K562 (cell line): Measurements from ENCODE around the gene ANKH. TPM values are rescaled to one million over a fixed set of nuclear protein-coding genes. Genes with fewer than 3 reads are reported as not detected.

Experiments
- ATAC-seq: fragments of 200-7000 bp; cut with Tn5 transposase; 3 replicates; pipeline ENCODE4 v1.9.1; 2020; ENCODE audit warnings: moderate library complexity
- BruUV-seq: library from RNA; stranded (reverse); fragments of 400-500 nt; replicated peaks from 2 replicates; lab custom pipeline; 2021; lab: Mats Ljungman, UMichigan
- CTCF ChIA-PET: fragments of 300-600 bp; formaldehyde crosslinking; extraction: SDS; loops from one replicate; lab custom pipeline; 2021; ENCODE audit warnings: low intra/inter-chr PET ratio; lab: Yijun Ruan, JAX
- POLR2A ChIA-PET: fragments of 300-600, 350-650 bp; sonication (Branson Sonifier 250); formaldehyde crosslinking; extraction: SDS; loops from one replicate; lab custom pipeline; 2021; ENCODE audit warnings: antibody characterized with exemption, inconsistent platforms; lab: Yijun Ruan, JAX
- DNase-seq, 4 experiments: peaks; one replicate each; pipeline versions ENCODE4 v3.0.0 to v3.0.0-alpha.2; 2011 to 2018; ENCODE audit warnings: low spot score in 3 of 4, mixed read lengths in 3 of 4; ENCODE audit errors: extremely low read depth in 1 of 4
- FAIRE-seq: peaks from 2 replicates; lab custom pipeline; 2011; peaks lifted over from hg19 to GRCh38; lab: Jason Lieb, UNC
- H2AFZ ChIP-seq: 2 replicates; pipeline ENCODE4 v1.6.0; 2011; ENCODE audit warnings: low read depth, low read length, control low read depth, inconsistent platforms
- H3K27ac ChIP-seq: fragments of 200-600 bp; 3 replicates; pipeline ENCODE4 v1.8.0; 2011; ENCODE audit warnings: low read depth, mild to moderate bottlenecking, control low read depth, inconsistent platforms, low read length, moderate library complexity, mixed read lengths; ENCODE audit errors: extremely low read depth
- H3K27me3 ChIP-seq, 2 experiments: fragments of 300-600 bp in 1 of 2; 2 replicates in 1 of 2; 3 replicates in 1 of 2; pipeline versions ENCODE4 v1.6.0 to v1.8.0; 2011; ENCODE audit warnings: inconsistent platforms in 2 of 2, low read length in 2 of 2, mild to moderate bottlenecking in 1 of 2, mixed read lengths in 1 of 2, moderate library complexity in 1 of 2; ENCODE audit not compliant: control insufficient read depth in 2 of 2, insufficient read depth in 2 of 2
- H3K36me3 ChIP-seq: fragments of 300-600 bp; 3 replicates; pipeline ENCODE4 v1.8.0; 2011; ENCODE audit warnings: mild to moderate bottlenecking, low read length, inconsistent platforms; ENCODE audit not compliant: control insufficient read depth, insufficient read depth
- H3K4me1 ChIP-seq, 2 experiments: fragments of 200-600 bp in 1 of 2; replicated peaks in 1 of 2; 2 replicates in 1 of 2; 3 replicates in 1 of 2; pipeline versions ENCODE4 v1.5.1 to v1.8.0; 2011; ENCODE audit warnings: inconsistent platforms in 2 of 2, low read length in 2 of 2, mild to moderate bottlenecking in 1 of 2, mixed read lengths in 1 of 2, moderate library complexity in 1 of 2; ENCODE audit not compliant: control insufficient read depth in 2 of 2, insufficient read depth in 2 of 2
- H3K4me2 ChIP-seq: 2 replicates; pipeline ENCODE4 v1.6.1; 2011; ENCODE audit warnings: low read length, control low read depth, inconsistent platforms, mixed read lengths; ENCODE audit not compliant: insufficient read depth
- H3K4me3 ChIP-seq: fragments of 200-600 bp; sonication (generic), shearing (Covaris generic); 2 replicates; pipeline ENCODE4 v1.5.1; 2016; ENCODE audit warnings: control low read depth, inconsistent platforms
- H3K79me2 ChIP-seq: fragments of 200-600 bp; 3 replicates; pipeline ENCODE4 v1.8.0; 2011; ENCODE audit warnings: low read length, inconsistent platforms; ENCODE audit not compliant: control insufficient read depth, insufficient read depth
- H3K9ac ChIP-seq, 2 experiments: 2 replicates each; pipeline versions ENCODE4 v1.6.0 to v1.6.1; 2011; ENCODE audit warnings: low read depth in 2 of 2, low read length in 2 of 2, control low read depth in 1 of 2, inconsistent platforms in 1 of 2, mild to moderate bottlenecking in 1 of 2, mixed read lengths in 1 of 2; ENCODE audit not compliant: insufficient read depth in 1 of 2
- H3K9me1 ChIP-seq: one replicate; pipeline ENCODE4 v1.6.0; 2011; ENCODE audit warnings: inconsistent platforms, mild to moderate bottlenecking, low read length, moderate library complexity; ENCODE audit not compliant: control insufficient read depth, insufficient read depth
- H3K9me3 ChIP-seq: replicated peaks from 2 replicates; pipeline ENCODE4 v1.5.1; 2011; ENCODE audit warnings: low read depth, low read length, inconsistent platforms; ENCODE audit not compliant: control insufficient read depth, insufficient read depth
- H4K20me1 ChIP-seq: replicated peaks from 2 replicates; pipeline ENCODE4 v1.6.1; 2011; ENCODE audit warnings: low read length, inconsistent platforms, mixed read lengths; ENCODE audit not compliant: control insufficient read depth, insufficient read depth
- CCNT2 ChIP-seq: IDR thresholded peaks from 2 replicates; pipeline ENCODE4 v1.6.1; 2011; ENCODE audit warnings: borderline replicate concordance, low read depth, mild to moderate bottlenecking, moderate library complexity, mixed read lengths, low read length; ENCODE audit not compliant: insufficient read length; ENCODE audit errors: extremely low read depth
- EWSR1 ChIP-seq: fragments of 450-650 bp; IDR thresholded peaks from 2 replicates; pipeline ENCODE4 v1.6.1; 2018; ENCODE audit warnings: borderline replicate concordance, mild to moderate bottlenecking, low read depth, moderate library complexity; ENCODE audit not compliant: partially characterized antibody
- FOSL1 ChIP-seq: fragments of 200-800 bp; sonication (Bioruptor generic); conservative IDR thresholded peaks from 2 replicates; pipeline ENCODE4 v1.6.1; 2016; ENCODE audit warnings: missing genetic modification characterization, missing compliant biosample characterization
- HDAC2 ChIP-seq: fragments of 450-650 bp; IDR thresholded peaks from 2 replicates; pipeline ENCODE4 v1.6.1; 2016; ENCODE audit warnings: mild to moderate bottlenecking
- NBN ChIP-seq: fragments of 450-650 bp; IDR thresholded peaks from 2 replicates; pipeline ENCODE4 v1.6.1; 2016; ENCODE audit warnings: low read depth, mild to moderate bottlenecking
- RAD21 ChIP-seq, 2 experiments: fragments of 250-450 bp in 1 of 2; fragments of 450-650 bp in 1 of 2; sonication (Bioruptor Pico) in 1 of 2; formaldehyde crosslinking in 1 of 2; IDR thresholded peaks in 1 of 2; conservative IDR thresholded peaks in 1 of 2; 2 replicates each; pipeline versions ENCODE4 v1.4.0 to v1.8.0; 2020 to 2022; ENCODE audit warnings: mild to moderate bottlenecking in 2 of 2, moderate library complexity in 1 of 2
- RBM39 ChIP-seq: fragments of 200-400 bp; formaldehyde crosslinking; optimal IDR thresholded peaks from 2 replicates; pipeline ENCODE3; 2018; ENCODE audit warnings: low read depth, low read length
- RFX1 ChIP-seq: fragments of 450-650 bp; IDR thresholded peaks from 2 replicates; pipeline ENCODE4 v1.6.1; 2016; ENCODE audit warnings: mild to moderate bottlenecking, moderate library complexity
- STAT6 ChIP-seq: sonication (generic); formaldehyde crosslinking; IDR thresholded peaks from 2 replicates; pipeline ENCODE4 v1.8.1; 2023; ENCODE audit warnings: mild to moderate bottlenecking, missing genetic modification reagents
- ZNF316 ChIP-seq: fragments of 450-650 bp; IDR thresholded peaks from 2 replicates; pipeline ENCODE4 v1.6.1; 2016
- ZNF699 ChIP-seq: fragments of 250-450 bp; sonication (Bioruptor Pico); IDR thresholded peaks from 2 replicates; pipeline ENCODE4 v1.8.0; 2021; ENCODE audit warnings: mild to moderate bottlenecking, moderate library complexity; ENCODE audit not compliant: insufficient replicate concordance
- ZNF717 ChIP-seq: fragments of 250-450 bp; sonication (Bioruptor Pico); IDR thresholded peaks from 2 replicates; pipeline ENCODE4 v1.5.0; 2021
- WGBS: fragments of 100-300 bp; shearing (Covaris generic); methylation state at CpG from one replicate; pipeline ENCODE4 v1.1.6; 2016; ENCODE audit warnings: low coverage, mixed read lengths; ENCODE audit not compliant: insufficient coverage; ENCODE audit errors: missing lambda C conversion rate; 5-methylcytosine and 5-hydroxymethylcytosine counted together
- in situ Hi-C: fragments of 300-500 bp; cut with MboI; formaldehyde crosslinking; loops from 4 replicates; pipeline ENCODE4 v1.15.0; 2018; ENCODE audit warnings: inconsistent platforms, mixed read lengths
- intact Hi-C: fragments of 100-400 bp; cut with micrococcal nuclease; formaldehyde crosslinking; loops from 2 replicates; pipeline ENCODE4 v1.14.2; 2022
- polyA plus RNA-seq, 8 experiments: library from polyadenylated mRNA; depleted of rRNA in 4 of 8; stranded (reverse) in 5 of 8; unstranded in 3 of 8; fragments of >200 nt; fragmentation: Nextera tagmentation in 2 of 8; fragmentation: Illumina TruSeq in 1 of 8; extraction: Ambion mirVana in 2 of 8; extraction: Trizol in 1 of 8; gene quantifications; 2 replicates each; pipeline versions ENCODE4 v1.2.1 to v1.2.3, GENCODE V29; 2011 to 2014; ENCODE audit warnings: inconsistent platforms in 1 of 8, missing spikeins in 1 of 8
- total RNA-seq, 7 experiments: library from RNA; depleted of rRNA in 6 of 7; stranded (reverse); fragments of >200 nt in 6 of 7; fragmentation: Illumina TruSeq in 2 of 7; extraction: Trizol in 2 of 7; gene quantifications; 2 replicates each; pipeline versions ENCODE4 v1.2.1 to v1.2.3, GENCODE V29; 2011 to 2021; ENCODE audit warnings: low replicate concordance in 1 of 7

Gene ANKH
- total and polyA plus RNA-seq, 9 of the 15 experiments (the other 6 are each of a cell fraction or from before 2014, with no cell fraction given) = 0.79 to 12.2 (median 4.5) TPM

- CTCF ChIA-PET = no interaction called here
- WGBS = 100% methylated on average over 1 of the region's 1 CpG
- Histone ChIP-seq H3K79me2 (peaks cover 39% of the 10 kb centered on the region), H3K27me3 (no peaks in the 10 kb centered on the region), H3K9me3 (no peaks in the 10 kb centered on the region), H3K4me2 (no peak overlapping the region), H3K9ac (no peak overlapping the region), H3K4me1 (peaks cover 5 to 21% of the 10 kb centered on the region in 2 experiments), H4K20me1 (no peaks in the 10 kb centered on the region), H3K36me3 (peaks cover 79% of the 10 kb centered on the region), H3K4me3 (no peak overlapping the region), H2AFZ (no peak overlapping the region), H3K9me1 (peaks cover 5% of the 10 kb centered on the region), H3K27ac (no peak overlapping the region)
- TF ChIP-seq ZNF316 (no peak), CCNT2 (no peak), EWSR1 (no peak), RBM39 (no peak), FOSL1 (tag) (no peak), RAD21 (CRISPR knock-in tag; conservative IDR thresholded peaks at IDR 0.05 in 1 of 2, IDR thresholded peaks at IDR 0.05 in 1 of 2) (no peak), RFX1 (no peak), ZNF699 (CRISPR knock-in tag) (no peak), HDAC2 (no peak), ZNF717 (CRISPR knock-in tag) (no peak), STAT6 (CRISPR knock-in tag) (no peak), NBN (no peak)
- DNase-seq = no peak
- in situ Hi-C loops = no loop called here
- intact Hi-C loops = no loop called here
- POLR2A ChIA-PET = no interaction called here
- no TSS peak for BruUV-seq
- FAIRE-seq = no peak
- ATAC-seq = no peak
Measured at GRCh38 chr5:14679595-14679994, 192.0 kb downstream of the ANKH start.
